Urothelium cell line (cell line): Measurements from ENCODE around the gene SAMM50.

Source experiments
- DNase-seq: peaks from one replicate; pipeline ENCODE4 v3.0.0; 2011; ENCODE audit warnings: low spot score, mixed read lengths
- FAIRE-seq: peaks from 2 replicates; lab custom pipeline; 2011; peaks lifted over from hg19 to GRCh38; lab: Jason Lieb, UNC

SAMM50 gene

DNA sequence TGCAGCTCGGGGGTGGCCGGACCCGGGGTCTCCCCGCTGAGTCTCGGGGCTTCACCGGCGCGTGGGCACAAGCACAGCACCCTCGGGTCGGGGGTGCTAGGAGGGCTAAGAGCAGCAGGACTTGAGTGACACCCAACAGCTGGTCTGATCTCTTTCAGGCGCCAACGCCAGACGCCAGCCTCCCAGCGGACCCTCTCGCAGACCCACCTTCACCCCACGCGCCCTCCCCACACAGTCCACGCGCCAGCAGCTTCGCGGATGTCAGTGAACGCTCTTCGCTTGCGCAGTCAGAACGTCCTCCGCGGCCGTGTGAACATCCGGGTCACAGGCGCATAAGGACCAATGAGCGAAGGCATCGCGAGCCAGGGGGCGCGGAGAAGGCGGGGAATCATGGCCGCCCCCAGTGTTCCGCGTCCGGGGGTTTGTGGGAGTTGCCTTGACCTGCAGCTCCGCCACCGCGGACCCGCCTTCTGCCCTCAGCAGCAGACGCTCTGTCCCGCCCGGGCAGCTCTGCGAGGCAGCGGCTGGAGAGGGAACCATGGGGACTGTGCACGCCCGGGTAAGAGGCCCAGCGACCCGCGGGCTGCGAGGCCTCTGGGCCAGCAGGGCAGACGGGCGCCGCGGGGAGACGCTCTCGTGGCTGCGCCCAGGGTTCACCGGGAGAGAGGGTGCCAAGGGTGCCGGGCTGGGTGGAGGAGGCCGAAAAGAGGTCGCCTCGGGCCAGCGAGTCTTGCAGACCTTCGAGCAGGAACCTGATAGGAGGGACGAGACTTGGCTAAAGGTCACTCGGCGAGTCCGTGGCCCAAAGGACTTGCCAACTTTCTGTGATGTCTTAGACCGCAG lies at the start of gene SAMM50:
SAMM50 (plus strand) TSS at position 403 of the 843 bp plus-strand sequence; CDS start at position 539, 136 bp downstream.
- peak; percentile 97 for DNase-seq
- FAIRE-seq = peak; percentile 94

DNA sequence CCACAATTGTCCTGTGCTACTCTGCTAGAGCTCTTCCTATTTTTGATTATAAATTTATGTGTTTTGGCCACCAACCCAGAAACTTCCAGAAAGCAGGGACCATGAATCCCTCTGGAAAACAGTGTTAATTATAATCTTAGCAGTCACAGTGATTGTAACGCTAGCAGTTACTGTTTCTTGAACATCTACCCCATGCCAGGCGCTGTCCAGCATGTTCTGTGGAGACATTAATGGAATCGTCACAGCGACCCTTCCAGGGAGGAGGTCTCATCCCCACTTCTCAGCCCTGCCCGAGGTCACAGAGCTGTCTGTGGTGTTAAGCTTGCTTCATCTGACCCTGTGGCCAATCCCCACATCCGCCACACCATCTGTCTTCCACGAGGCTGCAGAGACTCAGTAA lies 49.6 kb upstream of the SAMM50 start:
- DNase-seq = no peak
- FAIRE-seq = no peak

DNA sequence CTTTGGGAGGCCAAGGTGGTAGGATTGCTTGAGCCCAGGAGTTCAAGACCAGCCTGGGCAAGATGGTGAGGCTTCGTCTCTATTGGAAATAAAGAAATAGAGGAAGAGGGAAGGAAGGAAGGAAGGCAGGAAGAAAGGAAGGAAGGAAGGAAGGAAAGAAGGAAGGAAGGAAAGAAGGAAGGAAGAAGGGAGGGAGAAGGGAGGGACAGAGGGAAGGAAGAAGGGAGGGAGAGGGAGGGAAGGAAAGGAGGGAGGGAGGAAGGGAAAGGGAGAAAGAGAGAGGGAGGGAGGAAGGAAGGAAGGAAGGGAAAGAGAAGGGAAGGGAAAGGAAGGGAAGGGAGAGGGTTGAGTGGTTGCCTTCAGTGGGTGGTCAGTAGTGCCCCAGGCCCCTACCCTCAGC lies 45.5 kb upstream of the SAMM50 start:
- DNase-seq (no peak), FAIRE-seq (peak; percentile 27)

DNA sequence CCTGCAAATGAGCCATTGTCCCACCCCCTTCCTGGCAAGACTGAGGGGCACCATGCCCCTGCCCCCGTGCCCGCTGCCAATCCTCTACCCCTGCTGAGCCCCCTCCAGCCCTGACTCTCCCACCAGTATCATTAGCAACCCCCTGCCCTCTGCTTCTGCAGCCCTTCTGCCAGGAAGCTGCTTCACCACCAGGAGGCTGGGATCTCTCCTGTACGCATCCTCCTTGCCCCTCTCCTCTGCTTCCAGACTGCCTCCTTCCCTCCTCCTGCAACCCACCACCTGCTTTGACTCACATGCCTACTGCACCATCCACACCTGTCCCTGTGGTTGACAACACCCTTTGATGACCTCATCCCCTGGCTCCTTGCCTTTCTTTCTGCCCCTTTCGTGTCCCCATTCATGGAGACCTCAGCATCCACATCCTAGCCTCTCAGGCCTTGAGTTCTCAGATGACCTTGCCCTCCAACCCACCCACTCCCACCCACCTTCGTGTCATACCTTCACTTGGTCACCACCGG lies 45.0 kb upstream of the SAMM50 start:
- DNase-seq (peak; percentile 46), FAIRE-seq (no peak)

DNA sequence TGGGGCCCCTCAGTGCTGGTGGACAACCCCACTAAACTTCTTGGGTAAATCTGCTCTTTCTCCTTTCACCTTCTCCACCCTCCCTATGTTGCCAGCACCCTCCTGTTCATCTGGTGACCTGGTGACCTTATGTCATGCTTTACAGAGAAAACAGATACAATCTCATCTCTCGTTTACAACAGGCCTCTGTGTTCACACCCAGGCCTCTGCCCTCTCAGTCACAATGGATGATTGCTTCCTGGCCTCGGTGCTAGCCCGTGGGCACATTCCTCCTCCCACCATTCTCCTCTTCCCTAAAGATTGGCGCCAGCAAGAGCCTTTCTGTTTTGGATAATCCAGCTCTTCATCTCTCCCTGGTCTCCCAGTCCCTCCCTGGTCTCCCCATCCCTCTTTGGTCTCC lies 43.9 kb upstream of the SAMM50 start:
- no peak for FAIRE-seq

DNA sequence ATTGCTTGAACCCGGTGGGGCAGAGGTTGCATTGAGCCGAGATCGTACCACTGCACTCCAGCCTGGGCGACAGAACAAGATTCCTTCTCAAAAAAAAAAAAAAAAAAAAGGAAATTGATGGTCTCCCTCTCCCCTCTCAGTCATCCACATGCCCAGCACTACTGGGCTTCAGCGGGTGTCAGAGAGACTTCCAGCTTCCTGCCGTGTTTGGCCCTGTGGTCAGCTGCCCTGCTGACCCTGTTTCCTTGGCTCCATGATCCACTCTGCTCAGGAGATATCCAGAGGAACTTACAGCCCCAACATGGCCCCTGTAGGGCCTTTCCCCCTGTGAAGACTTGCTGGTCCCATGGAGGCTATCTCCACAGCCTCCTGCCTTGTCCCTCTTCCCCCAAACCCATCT lies 37.7 kb upstream of the SAMM50 start:
- FAIRE-seq = no peak

More for the DNA sequence above, 43.9 kb upstream of the SAMM50 start:
- no peak for DNase-seq

DNA sequence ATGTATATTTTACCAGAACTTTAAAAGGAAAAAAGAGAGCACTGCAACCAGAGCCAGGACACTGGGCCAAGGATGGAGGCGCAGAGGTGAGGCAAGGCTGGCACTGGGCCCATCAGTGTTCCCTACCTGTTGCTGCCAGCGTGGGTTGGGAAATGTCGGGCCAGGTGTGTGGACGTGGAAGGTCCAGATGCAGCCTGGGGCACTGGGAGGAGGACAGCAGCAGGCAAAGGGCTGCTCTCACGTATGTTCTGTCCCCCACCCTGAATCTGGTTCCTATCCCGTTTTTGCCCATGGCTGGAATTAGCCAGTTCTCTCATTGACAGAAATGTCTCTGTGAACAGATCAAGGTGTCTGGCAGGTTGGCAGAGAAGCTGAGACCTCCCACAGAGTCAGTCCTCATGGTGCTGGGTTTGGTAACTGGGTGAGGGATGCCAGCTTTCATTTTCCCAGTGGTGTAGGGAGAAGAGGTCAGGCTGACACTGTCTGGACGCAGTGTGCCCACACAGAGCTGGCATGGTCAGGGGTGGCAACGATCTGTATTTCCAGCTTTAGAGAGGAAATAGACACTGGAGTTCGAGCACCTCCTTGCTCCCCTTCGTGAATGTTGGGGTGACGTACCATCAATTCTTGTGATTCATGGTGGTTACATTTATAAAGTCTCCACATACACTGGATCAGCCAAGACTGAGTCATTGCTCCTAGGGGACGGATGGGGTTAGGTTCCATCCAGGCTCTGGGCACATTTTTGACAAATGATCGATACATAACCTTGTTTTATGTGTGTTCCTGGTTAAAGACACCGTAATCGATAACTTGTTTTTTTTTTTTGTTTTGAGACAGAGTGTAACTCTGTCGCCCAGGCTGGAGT lies 35.9 kb upstream of the SAMM50 start:
- FAIRE-seq = peak; percentile 81
- peak; percentile 40 for DNase-seq

More for the DNA sequence above, 37.7 kb upstream of the SAMM50 start:
- no peak for DNase-seq

DNA sequence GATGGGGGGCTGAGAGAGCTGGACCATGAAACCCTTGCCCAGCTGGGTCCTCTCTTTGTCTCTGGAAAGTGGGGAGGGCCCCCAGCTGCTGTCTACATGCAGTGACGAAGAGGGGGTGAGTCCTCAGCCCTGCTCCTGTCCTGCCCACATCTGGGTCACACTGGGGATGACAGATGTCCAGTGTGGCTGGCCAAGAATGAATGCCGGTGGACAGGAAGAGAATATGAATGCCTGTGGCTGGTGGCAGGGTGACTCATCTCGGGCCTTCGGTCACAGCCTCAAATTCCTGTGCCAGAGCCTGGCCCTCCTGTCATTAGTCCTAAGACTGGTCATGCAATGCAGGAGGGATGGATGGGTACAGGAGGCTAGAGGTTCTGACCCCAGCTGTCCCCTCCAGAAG lies 33.9 kb upstream of the SAMM50 start:
- DNase-seq (peak; percentile 78), FAIRE-seq (peak; percentile 95)

DNA sequence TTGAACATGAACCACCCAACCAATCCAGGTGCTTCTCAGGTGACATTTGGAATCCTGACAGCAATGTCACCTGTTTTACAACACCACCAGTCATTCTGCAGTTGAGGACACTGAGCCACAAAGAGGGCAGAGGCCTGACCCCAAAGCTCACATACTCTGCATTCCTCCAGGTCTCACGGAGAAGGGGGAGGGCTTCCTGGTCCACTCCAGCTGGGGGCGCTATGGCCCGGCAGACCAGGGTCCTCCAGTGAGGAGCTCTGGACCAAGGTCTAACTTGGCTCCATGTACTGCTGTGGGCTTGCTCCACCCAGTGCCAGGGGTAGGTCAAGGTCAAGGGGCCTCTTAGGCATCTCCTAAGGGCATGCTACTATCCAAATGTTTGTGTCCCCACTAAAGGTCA lies 33.1 kb upstream of the SAMM50 start:
- FAIRE-seq (peak; percentile 37), DNase-seq (no peak)

DNA sequence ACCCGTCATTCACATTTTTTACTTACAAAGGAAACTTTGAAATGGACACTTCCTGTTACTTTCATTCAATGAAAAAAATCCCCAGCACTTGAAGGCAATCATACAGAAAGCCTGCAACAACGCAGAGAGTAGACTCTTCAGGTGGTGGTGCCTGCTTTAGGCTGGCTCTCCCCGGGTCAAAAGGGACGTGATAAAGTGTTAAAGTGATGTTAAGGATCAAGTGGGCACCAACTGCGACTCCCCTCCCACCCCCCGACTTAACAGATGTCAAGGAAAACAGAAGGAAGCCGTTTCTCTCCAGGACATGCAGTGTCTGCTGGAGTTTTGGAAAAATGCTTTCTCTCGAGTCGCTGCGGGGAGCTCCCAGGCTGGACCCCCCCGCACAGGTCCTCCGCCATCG lies 32.1 kb upstream of the SAMM50 start:
- no peak for FAIRE-seq
- no peak for DNase-seq

DNA sequence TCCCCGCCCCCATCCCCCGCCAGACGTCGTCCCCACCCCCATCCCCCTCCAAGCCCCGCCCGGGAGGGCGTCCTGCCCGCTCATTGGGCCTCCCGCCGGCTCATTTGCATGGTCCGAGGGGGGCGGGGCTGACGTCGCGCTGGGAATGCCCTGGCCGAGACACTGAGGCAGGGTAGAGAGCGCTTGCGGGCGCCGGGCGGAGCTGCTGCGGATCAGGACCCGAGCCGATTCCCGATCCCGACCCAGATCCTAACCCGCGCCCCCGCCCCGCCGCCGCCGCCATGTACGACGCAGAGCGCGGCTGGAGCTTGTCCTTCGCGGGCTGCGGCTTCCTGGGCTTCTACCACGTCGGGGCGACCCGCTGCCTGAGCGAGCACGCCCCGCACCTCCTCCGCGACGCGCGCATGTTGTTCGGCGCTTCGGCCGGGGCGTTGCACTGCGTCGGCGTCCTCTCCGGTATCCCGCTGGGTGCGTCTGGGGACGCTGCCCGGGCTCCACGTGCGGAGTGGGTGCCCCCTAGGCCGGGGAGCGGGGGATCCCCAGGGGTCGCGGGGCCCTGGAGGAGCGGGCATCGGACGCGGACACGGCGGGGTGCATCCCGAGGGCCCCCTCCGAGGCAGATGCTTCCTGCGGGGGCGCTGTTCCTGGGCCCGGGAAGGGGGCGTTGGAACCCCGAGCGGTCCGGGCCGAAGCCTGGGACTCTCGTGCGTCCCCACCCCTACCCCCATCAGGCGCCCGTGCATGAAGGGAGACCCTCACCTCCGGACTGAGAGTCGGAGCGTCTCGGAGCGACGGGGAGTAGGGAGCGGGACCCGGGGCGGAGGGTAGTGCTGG lies 31.4 kb upstream of the SAMM50 start, which contains the start of gene PNPLA3:
PNPLA3 (plus strand) TSS at position 175 of the 834 bp plus-strand sequence; CDS start at position 282, 107 bp downstream.
- DNase-seq (peak; percentile 98), FAIRE-seq (peak; percentile 95)

DNA sequence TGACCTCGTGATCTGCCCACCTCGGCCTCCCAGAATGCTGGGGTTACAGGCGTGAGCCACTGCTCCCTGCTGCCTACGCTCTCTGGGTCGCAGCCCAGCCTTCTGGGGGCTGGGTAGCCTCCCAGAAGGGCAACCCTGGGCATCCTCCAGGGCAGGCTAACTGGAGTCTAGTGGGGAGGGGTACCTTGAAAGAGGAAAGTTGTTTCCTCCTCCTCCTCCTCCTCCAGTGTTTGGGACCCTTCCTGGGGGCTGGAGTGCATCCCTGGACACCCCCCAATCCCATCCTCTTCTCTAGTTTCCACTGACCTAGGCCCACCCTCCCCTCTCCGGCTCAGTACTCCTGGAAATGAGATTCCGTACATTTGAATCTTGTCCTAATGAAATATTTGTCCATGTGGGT lies 30.4 kb upstream of the SAMM50 start:
- no peak for FAIRE-seq
- DNase-seq = no peak

DNA sequence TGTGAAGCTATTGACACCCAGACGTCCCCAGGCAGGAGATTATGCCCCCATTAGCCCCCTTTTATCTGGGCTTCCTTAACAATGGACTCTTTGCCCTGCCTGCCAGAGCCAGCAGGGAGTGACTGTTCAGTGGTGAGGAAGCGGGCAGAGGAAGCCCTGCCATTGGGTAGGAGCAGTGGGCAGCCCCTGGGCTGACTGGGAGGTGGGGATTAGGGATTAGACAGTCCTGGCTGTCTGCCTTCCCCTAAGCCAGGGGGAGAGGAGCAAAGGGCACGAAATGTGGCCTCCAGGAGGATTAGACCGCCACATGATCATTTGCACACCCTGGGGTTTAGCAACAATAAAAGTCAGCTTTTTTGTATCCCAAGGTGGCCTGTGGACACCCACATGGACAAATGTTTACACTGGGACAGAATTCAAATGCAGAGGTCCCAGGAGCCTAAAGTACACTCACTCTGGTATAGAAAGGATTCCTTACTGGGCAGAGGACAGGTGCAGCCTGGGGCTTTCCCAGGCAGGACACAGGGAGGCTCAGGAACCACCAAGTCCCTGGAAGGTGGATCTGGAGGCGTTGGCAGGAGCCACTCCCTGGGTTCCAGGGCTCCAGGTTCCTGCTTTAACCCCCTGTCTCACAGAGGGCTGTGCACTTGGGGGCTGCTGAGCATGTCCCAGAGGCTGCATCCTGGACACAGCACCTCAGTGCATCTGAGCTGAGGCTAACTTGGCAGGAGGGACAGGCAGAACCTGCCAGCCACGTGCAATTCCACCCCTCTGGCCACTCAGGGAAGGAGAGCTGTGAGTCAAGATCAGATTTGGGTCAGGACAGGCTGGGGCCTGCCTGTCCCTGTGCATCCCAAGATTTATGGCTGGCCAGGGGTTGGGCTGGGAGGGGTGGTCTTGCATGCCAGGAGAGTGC lies 29.6 kb upstream of the SAMM50 start:
- no peak for FAIRE-seq
- peak; percentile 75 for DNase-seq

DNA sequence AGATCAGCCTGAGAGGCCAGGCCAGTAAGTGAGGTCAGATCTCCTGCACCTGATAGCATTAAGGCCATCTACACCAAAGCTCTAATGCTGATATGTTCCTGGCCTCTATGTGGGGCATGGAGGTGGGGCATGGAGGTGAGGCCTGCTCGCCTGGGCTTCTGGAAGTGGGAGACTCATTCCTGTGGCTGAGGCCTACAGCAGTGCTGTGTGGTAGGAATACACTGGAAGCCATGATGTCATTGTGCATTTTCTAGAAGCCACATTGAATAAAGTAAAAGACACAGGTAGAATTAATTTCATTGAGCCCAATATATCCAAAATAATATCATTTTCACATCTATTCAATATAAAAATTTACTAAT lies 28.9 kb upstream of the SAMM50 start:
- no peak for FAIRE-seq

DNA sequence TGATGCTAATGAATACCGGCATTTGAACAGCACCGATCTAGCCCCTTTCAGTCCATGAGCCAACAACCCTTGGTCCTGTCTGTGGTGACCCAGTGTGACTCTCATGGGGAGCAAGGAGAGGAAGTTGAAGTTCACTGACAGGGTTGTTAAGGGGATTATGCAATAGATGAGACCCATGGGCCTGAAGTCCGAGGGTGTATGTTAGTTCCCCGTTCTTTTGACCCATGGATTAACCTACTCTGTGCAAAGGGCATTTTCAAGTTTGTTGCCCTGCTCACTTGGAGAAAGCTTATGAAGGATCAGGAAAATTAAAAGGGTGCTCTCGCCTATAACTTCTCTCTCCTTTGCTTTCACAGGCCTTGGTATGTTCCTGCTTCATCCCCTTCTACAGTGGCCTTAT lies 26.8 kb upstream of the SAMM50 start:
- DNase-seq (no peak), FAIRE-seq (no peak)

More for the DNA sequence above, 28.9 kb upstream of the SAMM50 start:
- DNase-seq = no peak

DNA sequence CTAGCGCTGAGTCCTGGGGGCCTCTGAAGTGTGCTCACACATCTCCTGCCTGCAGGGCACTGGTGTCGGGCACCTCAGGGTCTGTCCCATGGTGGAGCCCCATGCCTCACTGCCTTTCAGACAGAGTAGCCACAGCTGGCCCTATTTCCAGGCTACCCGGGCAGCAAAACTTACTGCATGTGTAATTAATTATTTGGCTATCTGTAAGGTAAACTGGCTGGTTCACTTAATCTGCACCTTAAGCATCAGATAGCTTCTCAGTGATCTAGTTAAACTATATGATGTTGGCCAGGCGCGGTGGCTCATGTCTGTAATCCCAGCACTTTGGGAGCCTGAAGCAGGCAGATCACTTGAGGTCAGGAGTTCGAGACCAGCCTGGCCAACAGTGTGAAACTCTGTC lies 26.3 kb upstream of the SAMM50 start:
- DNase-seq (no peak), FAIRE-seq (peak; percentile 35)

DNA sequence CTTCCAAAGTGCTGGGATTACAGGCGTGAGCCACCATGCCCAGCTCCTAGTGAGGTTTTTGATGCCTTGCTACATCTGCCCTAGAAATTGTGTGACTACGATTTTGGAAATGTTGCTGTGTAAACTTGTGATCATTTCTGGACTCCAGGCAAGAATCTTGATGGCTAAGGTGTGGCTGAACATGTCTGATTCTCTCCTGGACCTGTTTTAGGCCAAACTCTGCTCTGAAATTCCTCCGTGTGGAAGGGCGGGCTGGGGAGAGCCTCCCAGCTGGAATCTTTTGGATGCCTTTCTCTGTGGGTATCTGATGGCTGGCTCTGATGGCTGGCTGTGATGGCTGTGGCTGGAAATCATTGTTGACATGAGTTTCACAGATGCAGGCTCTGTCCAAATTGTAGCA lies 23.5 kb upstream of the SAMM50 start:
- FAIRE-seq (no peak), DNase-seq (no peak)

DNA sequence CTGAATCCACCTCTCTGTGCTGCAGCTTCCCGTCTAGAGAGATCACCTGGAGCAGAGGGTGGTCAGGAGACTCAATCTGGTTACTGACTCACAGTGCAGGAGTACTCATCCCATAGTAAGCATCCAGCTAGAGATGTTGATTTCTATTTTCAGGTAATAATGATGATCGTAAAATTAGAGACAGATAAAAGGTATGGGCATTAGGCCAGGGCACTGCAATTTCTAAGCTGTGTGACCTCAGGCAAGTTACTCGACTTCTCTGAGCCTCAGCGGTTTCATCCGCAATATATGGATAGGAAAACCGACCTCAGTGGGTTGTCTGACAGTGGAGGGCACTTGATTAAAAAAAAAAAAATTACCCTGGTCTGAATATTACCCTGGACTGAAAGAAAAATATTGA lies 13.8 kb upstream of the SAMM50 start:
- no peak for DNase-seq
- FAIRE-seq = no peak

DNA sequence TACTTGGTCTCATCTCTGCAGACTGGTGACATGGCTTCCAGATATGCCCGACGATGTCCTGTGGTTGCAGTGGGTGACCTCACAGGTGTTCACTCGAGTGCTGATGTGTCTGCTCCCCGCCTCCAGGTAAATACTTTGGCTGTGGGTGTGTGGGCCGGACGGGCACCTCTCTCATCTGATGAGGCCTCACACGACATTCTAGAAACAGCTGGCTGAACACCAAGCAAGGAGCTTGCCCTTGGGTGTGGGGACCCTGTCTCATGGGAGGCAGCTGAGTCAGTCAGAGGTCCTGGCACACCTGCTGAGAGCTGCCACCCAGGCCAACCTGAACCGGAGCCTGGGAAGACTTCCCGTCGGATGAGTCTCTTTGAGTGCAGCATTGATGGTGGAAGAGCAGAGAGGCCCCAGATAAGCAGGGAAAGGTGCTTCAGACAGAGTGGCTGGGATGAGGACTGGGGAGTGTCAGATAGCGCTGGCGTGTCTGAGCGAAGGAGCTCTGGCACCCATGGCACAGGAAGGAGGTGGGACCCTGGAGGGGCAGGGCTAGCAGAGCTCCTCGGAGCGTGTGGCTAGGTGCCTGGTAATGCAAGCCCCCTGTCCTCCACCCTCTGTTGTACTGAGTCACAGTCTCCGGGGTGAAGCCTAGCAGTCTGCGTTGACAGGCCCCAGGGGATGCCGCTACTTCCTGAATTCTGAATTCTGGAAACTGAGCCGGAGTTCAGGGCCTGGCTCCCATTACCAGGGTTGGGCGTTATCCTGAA lies 10.4 kb upstream of the SAMM50 start:
- no peak for DNase-seq
- FAIRE-seq = peak; percentile 17
